Small intestine (tissue), 7 donors: ENCODE measurements around the gene MRPS11. TPM values are rescaled to one million over a fixed set of nuclear protein-coding genes. Genes with fewer than 3 reads are reported as not detected.
"Not testable (repeated sequence)": the region's sequence is repeated elsewhere in the genome, so short reads cannot be mapped to it uniquely, and the experiment has no call there.

Experiments used
- DNase-seq, 2 donors: peaks; one replicate each; pipeline versions ENCODE4 v3.0.0 to v3.0.0-alpha.2; 2013
- FAIRE-seq: peaks from 2 replicates; lab custom pipeline; 2012; peaks lifted over from hg19 to GRCh38; lab: Jason Lieb, UNC
- H3K27ac ChIP-seq, 3 donors: one replicate each; pipeline ENCODE4 v1.5.1; 2013; ENCODE audit warnings: low read length in 2 of 3, mild to moderate bottlenecking in 2 of 3, control low read depth in 1 of 3, inconsistent platforms in 1 of 3, low read depth in 1 of 3, moderate library complexity in 1 of 3
- H3K27me3 ChIP-seq, 3 donors: one replicate each; pipeline ENCODE4 v1.6.1; 2013; ENCODE audit warnings: low read length in 3 of 3, inconsistent platforms in 1 of 3; ENCODE audit not compliant: control insufficient read depth in 3 of 3, insufficient read depth in 3 of 3
- H3K36me3 ChIP-seq, 3 donors: one replicate each; pipeline ENCODE4 v1.6.1; 2013; ENCODE audit warnings: low read length in 3 of 3, inconsistent platforms in 1 of 3, low read depth in 1 of 3, mild to moderate bottlenecking in 1 of 3, moderate library complexity in 1 of 3; ENCODE audit not compliant: control insufficient read depth in 3 of 3, insufficient read depth in 2 of 3
- H3K4me1 ChIP-seq, 3 donors: one replicate each; pipeline ENCODE4 v1.6.1; 2013; ENCODE audit warnings: low read length in 2 of 3, inconsistent platforms in 1 of 3, low read depth in 1 of 3, mild to moderate bottlenecking in 1 of 3, moderate library complexity in 1 of 3; ENCODE audit not compliant: control insufficient read depth in 3 of 3, insufficient read depth in 2 of 3
- H3K4me3 ChIP-seq, 3 donors: one replicate each; pipeline ENCODE4 v1.5.1; 2013; ENCODE audit warnings: low read length in 3 of 3, control low read depth in 1 of 3, inconsistent platforms in 1 of 3, low read depth in 1 of 3, mild to moderate bottlenecking in 1 of 3, moderate library complexity in 1 of 3
- H3K9me3 ChIP-seq, 2 donors: one replicate each; pipeline ENCODE4 v1.6.1; 2013; ENCODE audit warnings: low read depth in 1 of 2, low read length in 1 of 2; ENCODE audit not compliant: control insufficient read depth in 2 of 2, insufficient read depth in 1 of 2
- WGBS, 3 donors: extraction: QIAGEN DNeasy Blood & Tissue Kit; methylation state at CpG; one replicate each; pipeline ENCODE4 v1.1.7; 2013; 5-methylcytosine and 5-hydroxymethylcytosine counted together
- polyA plus RNA-seq, 4 donors: library from polyadenylated mRNA; stranded (reverse) in 3 of 4; unstranded in 1 of 4; fragments of 200-250 nt in 3 of 4; fragments of 120-200 nt in 1 of 4; gene quantifications; one replicate each; pipeline versions ENCODE4 v1.2.1 to v1.2.3, GENCODE V29; 2013
- donor health status: healthy with polysubstance abuse.
- donor health status: control.
- donor health status: control.
- donor health status: Bipolar disorder and iron deficiency.
- donor health status: healthy.

Gene MRPS11
- polyA plus RNA-seq, 4 donors: 37.7 to 79.8 (median 63.9) TPM

DNA sequence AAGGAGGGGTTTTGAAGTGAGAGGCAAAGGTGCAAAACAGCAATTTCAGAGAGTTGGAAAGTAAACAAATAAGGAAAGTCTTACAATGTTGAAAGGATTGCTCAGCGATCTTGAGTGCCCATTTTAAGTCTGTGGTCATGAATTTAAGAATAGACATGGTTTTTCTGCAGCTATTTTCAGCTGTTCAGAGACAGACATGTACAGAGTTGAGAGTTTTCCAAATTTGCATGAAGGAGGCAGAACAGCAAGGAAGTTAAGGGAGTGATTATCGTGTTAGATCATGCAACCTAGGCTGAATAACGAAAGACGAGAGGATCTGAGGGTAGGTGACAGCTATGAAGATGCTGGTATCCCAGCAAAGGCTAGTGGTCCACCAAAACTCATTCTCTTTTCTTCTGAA lies 41.8 kb downstream of the MRPS11 start:
- no peak overlapping the region for H3K27ac ChIP-seq
- 93 to 98% (median 94%) methylated on average over 4 of the region's 4 CpGs for WGBS, 3 donors
- H3K9me3 ChIP-seq: no peaks in the 10 kb centered on the region
- no peaks in the 10 kb centered on the region for H3K4me1 ChIP-seq
- no peak for DNase-seq
- H3K36me3 ChIP-seq: peaks cover 0 to 21% (median 2%) of the 10 kb centered on the region in 3 donors
- no peak overlapping the region for H3K4me3 ChIP-seq
- no peaks in the 10 kb centered on the region for H3K27me3 ChIP-seq
- no peak for FAIRE-seq

- H3K4me1 ChIP-seq: no peaks in the 10 kb centered on the region
- H3K27ac ChIP-seq: no peak overlapping the region
- H3K4me3 ChIP-seq: no peak overlapping the region
- H3K9me3 ChIP-seq: no peaks in the 10 kb centered on the region
- DNase-seq (no peak), FAIRE-seq (no peak)
- no peaks in the 10 kb centered on the region for H3K27me3 ChIP-seq
- peaks cover 0 to 21% (median 2%) of the 10 kb centered on the region in 3 donors for H3K36me3 ChIP-seq
Observed at GRCh38 chr15:88509964-88510363, 42.5 kb downstream of the MRPS11 start.

- no peaks in the 10 kb centered on the region for H3K9me3 ChIP-seq
- DNase-seq: no peak
- peaks cover 0 to 18% (median 2%) of the 10 kb centered on the region in 3 donors for H3K36me3 ChIP-seq
- no peak overlapping the region for H3K27ac ChIP-seq
- H3K4me3 ChIP-seq: no peak overlapping the region
- WGBS, 3 donors: 85 to 92% (median 92%) methylated on average over 2 of the region's 2 CpGs
- no peak for FAIRE-seq
- no peaks in the 10 kb centered on the region for H3K27me3 ChIP-seq
- H3K4me1 ChIP-seq: no peaks in the 10 kb centered on the region
Observed at GRCh38 chr15:88511161-88511560, 43.7 kb downstream of the MRPS11 start.

DNA sequence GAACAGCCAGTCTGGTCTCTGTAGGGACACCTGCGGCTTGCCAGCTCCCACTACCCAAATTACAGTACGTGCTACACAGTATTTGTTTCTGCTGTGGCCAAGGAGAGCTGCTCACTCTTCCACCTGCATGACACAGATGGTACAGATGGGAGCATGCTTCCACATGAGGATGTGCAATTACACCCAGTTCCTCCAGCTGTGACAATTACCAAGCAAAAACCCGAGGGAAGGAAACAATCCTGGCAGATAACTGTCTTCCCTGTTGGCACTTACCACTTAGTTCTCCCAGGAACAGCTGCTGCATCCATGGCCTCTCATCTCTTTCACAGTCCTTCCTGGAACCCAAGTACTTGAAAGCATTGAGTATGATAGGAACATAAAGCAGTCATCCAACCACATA lies 44.6 kb downstream of the MRPS11 start:
- DNase-seq (no peak), FAIRE-seq (no peak)
- Histone ChIP-seq H3K27me3 (no peaks in the 10 kb centered on the region), H3K4me1 (no peaks in the 10 kb centered on the region), H3K36me3 (peaks cover 0 to 21% (median 2%) of the 10 kb centered on the region in 3 donors), H3K9me3 (no peaks in the 10 kb centered on the region), H3K27ac (no peak overlapping the region), H3K4me3 (no peak overlapping the region)
- WGBS, 3 donors: 78 to 83% (median 78%) methylated on average over 3 of the region's 3 CpGs

DNA sequence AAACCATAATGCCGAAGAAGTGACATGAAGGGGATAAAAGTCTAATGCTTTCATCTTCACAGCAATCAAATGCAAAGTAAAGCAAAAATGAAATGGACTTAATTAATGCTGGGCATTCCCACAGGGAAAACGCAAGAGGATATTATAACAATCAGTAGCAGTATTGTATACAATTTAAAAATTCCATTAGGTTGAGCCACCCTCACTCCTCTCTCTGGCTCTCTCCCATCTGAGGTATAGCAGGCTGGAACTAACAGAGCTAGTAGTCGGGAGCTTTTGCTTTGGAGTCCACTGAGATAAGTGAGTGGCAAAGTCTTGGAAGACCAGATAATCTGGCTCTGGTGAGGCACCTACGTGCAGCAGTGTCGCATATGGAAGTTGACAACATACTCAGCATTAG lies 45.1 kb downstream of the MRPS11 start:
- peaks cover 0 to 21% (median 2%) of the 10 kb centered on the region in 3 donors for H3K36me3 ChIP-seq
- WGBS, 3 donors: 77 to 95% (median 81%) methylated on average over 5 of the region's 5 CpGs
- H3K27ac ChIP-seq: peak overlapping the region in 1 of 3 donors; percentile 22
- H3K27me3 ChIP-seq: no peaks in the 10 kb centered on the region
- DNase-seq (peak in 1 of 2 donors; percentile 8), FAIRE-seq (no peak)
- H3K4me1 ChIP-seq: no peaks in the 10 kb centered on the region
- H3K4me3 ChIP-seq: no peak overlapping the region
- no peaks in the 10 kb centered on the region for H3K9me3 ChIP-seq

- FAIRE-seq (peak; percentile 51), DNase-seq (peak; percentile 37 to 73)
- peaks cover 0 to 24% (median 2%) of the 10 kb centered on the region in 3 donors for H3K36me3 ChIP-seq
- 40 to 73% (median 53%) methylated on average over 5 of the region's 5 CpGs for WGBS, 3 donors
- H3K27me3 ChIP-seq: no peaks in the 10 kb centered on the region
- H3K27ac ChIP-seq: peak overlapping the region in 1 of 3 donors; percentile 22
- H3K4me3 ChIP-seq: no peak overlapping the region
- no peaks in the 10 kb centered on the region for H3K9me3 ChIP-seq
- no peaks in the 10 kb centered on the region for H3K4me1 ChIP-seq
Observed at GRCh38 chr15:88513195-88513594, 45.7 kb downstream of the MRPS11 start.

- no peak for FAIRE-seq
- Histone ChIP-seq H3K4me3 (no peak overlapping the region), H3K27me3 (no peaks in the 10 kb centered on the region), H3K4me1 (no peaks in the 10 kb centered on the region), H3K27ac (no peak overlapping the region), H3K9me3 (no peaks in the 10 kb centered on the region), H3K36me3 (peaks cover 0 to 7% (median 0%) of the 10 kb centered on the region in 3 donors)
- no peak for DNase-seq
- 89 to 94% (median 93%) methylated on average over 3 of the region's 3 CpGs for WGBS, 3 donors
Observed at GRCh38 chr15:88518903-88519302, 51.4 kb downstream of the MRPS11 start.

DNA sequence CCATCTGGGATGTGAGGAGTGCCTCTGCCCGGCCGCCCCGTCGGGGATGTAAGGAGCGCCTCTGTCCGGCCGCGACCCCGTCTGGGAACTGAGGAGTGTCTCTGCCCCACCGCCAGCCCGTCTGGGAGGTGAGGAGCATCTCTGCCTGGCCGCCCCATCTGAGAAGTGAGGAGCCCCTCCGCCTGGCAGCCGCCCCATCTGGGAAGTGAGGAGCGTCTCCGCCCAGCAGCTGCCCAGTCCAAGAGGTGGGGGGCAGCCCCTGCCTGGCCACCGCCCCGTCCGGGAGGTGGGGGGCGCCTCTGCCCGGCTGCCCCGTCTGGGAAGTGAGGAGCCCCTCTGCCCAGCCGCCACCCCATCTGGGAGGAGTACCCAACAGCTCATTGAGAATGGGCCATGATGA lies 56.6 kb downstream of the MRPS11 start:
- not testable (repeated sequence) for DNase-seq, H3K9me3 ChIP-seq, H3K27ac ChIP-seq, H3K36me3 ChIP-seq, H3K4me3 ChIP-seq, H3K27me3 ChIP-seq, H3K4me1 ChIP-seq, FAIRE-seq
- 94 to 97% (median 96%) methylated on average over 16 to 23 of the region's 23 CpGs for WGBS, 3 donors

- no peak overlapping the region for H3K4me3 ChIP-seq
- no peak for FAIRE-seq
- H3K36me3 ChIP-seq: peaks cover 4 to 12% (median 5%) of the 10 kb centered on the region in 3 donors
Observed at GRCh38 chr15:88525418-88525817, 57.9 kb downstream of the MRPS11 start.

More at GRCh38 chr15:88525418-88525817, 57.9 kb downstream of the MRPS11 start:
- H3K4me1 ChIP-seq: no peaks in the 10 kb centered on the region
- H3K9me3 ChIP-seq: no peaks in the 10 kb centered on the region
- no peaks in the 10 kb centered on the region for H3K27me3 ChIP-seq
- no peak for DNase-seq
- no peak overlapping the region for H3K27ac ChIP-seq
